Spleen (tissue), 11 donors: ENCODE data around the gene NFIA. TPM values are rescaled to one million over a fixed set of nuclear protein-coding genes. Genes with fewer than 3 reads are reported as not detected.
A peak's percentile ranks its signal among the peaks of the same experiment; 100 is the strongest.

Experiments
- DNase-seq: peaks from one replicate; pipeline ENCODE4 v3.0.0-alpha.2; 2020
- H3K27ac ChIP-seq, 8 donors: fragments of 200-600 bp; sonication (generic) in 7 of 8; 1 replicate in 4 of 8; 2 replicates in 4 of 8; pipeline versions ENCODE4 v1.5.0 to v1.8.0; 2016 to 2021; ENCODE audit warnings: inconsistent platforms in 4 of 8, mild to moderate bottlenecking in 4 of 8, moderate library complexity in 1 of 8
- H3K27me3 ChIP-seq, 7 donors: fragments of 200-600 bp; sonication (generic) in 6 of 7; replicated peaks in 1 of 7; 1 replicate in 4 of 7; 2 replicates in 3 of 7; pipeline versions ENCODE4 v1.5.0 to v1.8.0; 2016 to 2021; ENCODE audit warnings: inconsistent platforms in 3 of 7, mild to moderate bottlenecking in 1 of 7
- H3K36me3 ChIP-seq, 6 donors: fragments of 200-600 bp; sonication (generic) in 5 of 6; 1 replicate in 4 of 6; 2 replicates in 2 of 6; pipeline versions ENCODE4 v1.5.0 to v1.8.0; 2016 to 2021; ENCODE audit warnings: inconsistent platforms in 2 of 6
- H3K4me1 ChIP-seq, 6 donors: fragments of 200-600 bp; sonication (generic) in 5 of 6; 1 replicate in 3 of 6; 2 replicates in 3 of 6; pipeline versions ENCODE4 v1.5.0 to v1.8.0; 2016 to 2021; ENCODE audit warnings: inconsistent platforms in 3 of 6
- H3K4me3 ChIP-seq, 8 donors: fragments of 200-600 bp; sonication (generic) in 7 of 8; 1 replicate in 4 of 8; 2 replicates in 4 of 8; pipeline versions ENCODE4 v1.5.0 to v1.8.0; 2016 to 2021; ENCODE audit warnings: inconsistent platforms in 4 of 8, mild to moderate bottlenecking in 4 of 8, moderate library complexity in 2 of 8
- H3K9me3 ChIP-seq, 8 donors: fragments of 200-600 bp; sonication (generic) in 7 of 8; 1 replicate in 4 of 8; 2 replicates in 4 of 8; pipeline versions ENCODE4 v1.5.0 to v1.8.0; 2016 to 2021; ENCODE audit warnings: inconsistent platforms in 4 of 8
- CTCF ChIP-seq, 11 experiments: fragments of 200-600 bp in 7 of 11; fragments of 450-650 bp in 4 of 11; sonication (generic) in 4 of 11; IDR thresholded peaks in 8 of 11; conservative IDR thresholded peaks in 3 of 11; 1 replicate in 7 of 11; 2 replicates in 4 of 11; pipeline versions ENCODE4 v1.4.0 to v1.8.0; 2016 to 2021; ENCODE audit warnings: antibody characterized with exemption in 11 of 11, inconsistent platforms in 4 of 11, mild to moderate bottlenecking in 1 of 11
- POLR2A ChIP-seq, 3 donors: fragments of 450-650 bp; IDR thresholded peaks; one replicate each; pipeline ENCODE4 v1.5.1; 2017; ENCODE audit warnings: antibody characterized with exemption in 3 of 3, mild to moderate bottlenecking in 1 of 3
- POLR2AphosphoS5 ChIP-seq, 3 donors: sonication (generic); formaldehyde crosslinking; IDR thresholded peaks; one replicate each; pipeline ENCODE4 v1.5.1; 2017; ENCODE audit warnings: antibody characterized with exemption in 3 of 3
- WGBS, 5 donors: extraction: QIAGEN DNeasy Blood & Tissue Kit in 3 of 5; methylation state at CpG; one replicate each; pipeline versions ENCODE4 v1.1.5 to v1.1.7; 2013 to 2018; 5-methylcytosine and 5-hydroxymethylcytosine counted together
- intact Hi-C: fragments of 100-400 bp; cut with DNase I; formaldehyde crosslinking; loops from one replicate; pipeline ENCODE4 v1.15.0; 2023; ENCODE audit warnings: low total_unique reads
- polyA plus RNA-seq, 3 donors: library from polyadenylated mRNA; stranded (reverse); fragments of 200-250 nt; gene quantifications; one replicate each; pipeline ENCODE4 v1.2.1, GENCODE V29; 2013
- total RNA-seq, 7 donors: library from RNA; depleted of rRNA in 3 of 7; stranded (reverse); fragments of >200 nt in 3 of 7; fragmentation: NEBNext Ultra II Directional in 4 of 7; extraction: Animal tissue kit (Norgen Biotek cat#: 25700) in 4 of 7; gene quantifications; one replicate each; pipeline versions ENCODE4 v1.1.0 to v1.2.1, GENCODE V29; 2016 to 2021
- donor health status: healthy with polysubstance abuse.
- donor health status: DM: no; HTN: no; CAD: no; lungs with moderate emphysema.
- donor health status: DM: no; HTN: no; CAD: no.
- donor health status: Bipolar disorder and iron deficiency.
- donor health status: healthy.
- donor health status: DM: no; HTN: no; CAD: no.
- donor health status: DM: yes; HTN: yes; CAD: no.

Gene NFIA
- total and polyA plus RNA-seq, 10 donors: 3.1 to 76.8 (median 35.5) TPM

GRCh38 chr1:61043010-61043820 is 39.1 kb upstream of the NFIA start:
- Histone ChIP-seq H3K4me1 (peaks cover 8 to 14% (median 12%) of the 10 kb centered on the region in 6 donors), H3K27ac (peak overlapping the region; percentile 59 to 85 (median 77)), H3K9me3 (no peaks in the 10 kb centered on the region), H3K36me3 (no peaks in the 10 kb centered on the region), H3K4me3 (peak overlapping the region; percentile 4 to 71 (median 39)), H3K27me3 (peaks cover 0 to 40% (median 5%) of the 10 kb centered on the region in 7 donors)
- peak; percentile 95 for DNase-seq
- 9 to 34% (median 12%) methylated on average over 28 to 85 of the region's 85 CpGs for WGBS, 5 donors
- intact Hi-C loops: loop anchor here (5.0 to 10.0 kb wide), 6 partner anchors 66 to 1068 kb away; no protein-coding TSS in a partner anchor
- TF ChIP-seq POLR2AphosphoS5 (IDR thresholded peaks at IDR 0.05): peak; percentile 43 to 81 (median 67)
- TF ChIP-seq CTCF (IDR thresholded peaks at IDR 0.05 in 8 of 11, conservative IDR thresholded peaks at IDR 0.05 in 3 of 11): peak; percentile 60 to 90 (median 86)
- TF ChIP-seq POLR2A (IDR thresholded peaks at IDR 0.05): no peak

GRCh38 chr1:61046434-61046833 is 35.9 kb upstream of the NFIA start:
- 67 to 88% (median 77%) methylated on average over 3 of the region's 3 CpGs for WGBS, 5 donors
- no peak overlapping the region for H3K27ac ChIP-seq
- H3K36me3 ChIP-seq: no peaks in the 10 kb centered on the region
- no peak for TF ChIP-seq POLR2A (IDR thresholded peaks at IDR 0.05)
- TF ChIP-seq POLR2AphosphoS5 (IDR thresholded peaks at IDR 0.05): no peak
- TF ChIP-seq CTCF (IDR thresholded peaks at IDR 0.05 in 8 of 11, conservative IDR thresholded peaks at IDR 0.05 in 3 of 11): no peak
- DNase-seq: no peak
- H3K9me3 ChIP-seq: no peaks in the 10 kb centered on the region
- intact Hi-C loops: loop anchor here (10.0 kb wide), 4 partner anchors 288 to 1072 kb away; no protein-coding TSS in a partner anchor
- H3K27me3 ChIP-seq: peaks cover 0 to 50% (median 14%) of the 10 kb centered on the region in 7 donors
- peaks cover 12 to 34% (median 27%) of the 10 kb centered on the region in 6 donors for H3K4me1 ChIP-seq
- H3K4me3 ChIP-seq: no peak overlapping the region

- no peak overlapping the region for H3K4me3 ChIP-seq
- H3K27me3 ChIP-seq: peaks cover 0 to 50% (median 14%) of the 10 kb centered on the region in 7 donors
- DNase-seq: no peak
- WGBS, 5 donors: 95 to 98% (median 95%) methylated on average over 3 of the region's 3 CpGs
- no peak overlapping the region for H3K27ac ChIP-seq
- no peaks in the 10 kb centered on the region for H3K36me3 ChIP-seq
- H3K4me1 ChIP-seq: peaks cover 13 to 41% (median 32%) of the 10 kb centered on the region in 6 donors
- no peak for TF ChIP-seq POLR2AphosphoS5 (IDR thresholded peaks at IDR 0.05)
- TF ChIP-seq CTCF (IDR thresholded peaks at IDR 0.05 in 8 of 11, conservative IDR thresholded peaks at IDR 0.05 in 3 of 11): no peak
- TF ChIP-seq POLR2A (IDR thresholded peaks at IDR 0.05): no peak
- intact Hi-C loops: loop anchor here (10.0 kb wide), 4 partner anchors 288 to 1072 kb away; no protein-coding TSS in a partner anchor
- H3K9me3 ChIP-seq: no peaks in the 10 kb centered on the region
Observed at GRCh38 chr1:61047061-61047460, 35.3 kb upstream of the NFIA start.
